ENCODE data around the gene SORCS2. TPM values are rescaled to one million over a fixed set of nuclear protein-coding genes. Genes with fewer than 3 reads are reported as not detected.

Gene SORCS2
- total RNA-seq, 4 donors from 2014 or later = 0.19 to 0.85 (median 0.66) TPM

- no peak for TF ChIP-seq CTCF (IDR thresholded peaks at IDR 0.05; ENCODE audit: low read depth)
Observed at GRCh38 chr4:7180938-7181337, 11.4 kb upstream of the SORCS2 start.

DNA sequence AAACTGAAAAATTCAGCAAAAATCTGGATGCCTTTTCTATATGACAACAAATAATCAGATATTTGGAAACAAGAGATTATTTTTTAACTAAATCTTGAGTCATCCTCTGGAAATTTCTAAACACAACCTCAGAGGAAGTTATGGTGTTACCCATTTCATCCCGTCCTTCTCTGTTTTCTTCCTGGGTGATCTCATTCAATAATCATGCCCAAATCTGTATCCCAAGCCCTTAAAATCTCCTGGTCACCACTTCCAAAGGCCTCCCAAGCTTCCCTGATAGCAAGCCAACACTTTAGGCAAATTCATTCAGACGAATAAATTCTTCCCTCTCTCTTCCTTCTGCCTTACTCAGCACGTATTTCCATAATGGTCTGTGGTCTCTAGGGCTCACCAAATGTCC, 9.7 kb upstream of the SORCS2 start:
- TF ChIP-seq CTCF (IDR thresholded peaks at IDR 0.05; ENCODE audit: low read depth) = no peak

GRCh38 chr4:7183161-7183560, 9.2 kb upstream of the SORCS2 start:
- TF ChIP-seq CTCF (IDR thresholded peaks at IDR 0.05; ENCODE audit: low read depth) = no peak

GRCh38 chr4:7183780-7184460, 8.4 kb upstream of the SORCS2 start:
- no peak for TF ChIP-seq CTCF (IDR thresholded peaks at IDR 0.05; ENCODE audit: low read depth)

GRCh38 chr4:7185487-7186030, 6.8 kb upstream of the SORCS2 start:
- no peak for TF ChIP-seq CTCF (IDR thresholded peaks at IDR 0.05; ENCODE audit: low read depth)

DNA sequence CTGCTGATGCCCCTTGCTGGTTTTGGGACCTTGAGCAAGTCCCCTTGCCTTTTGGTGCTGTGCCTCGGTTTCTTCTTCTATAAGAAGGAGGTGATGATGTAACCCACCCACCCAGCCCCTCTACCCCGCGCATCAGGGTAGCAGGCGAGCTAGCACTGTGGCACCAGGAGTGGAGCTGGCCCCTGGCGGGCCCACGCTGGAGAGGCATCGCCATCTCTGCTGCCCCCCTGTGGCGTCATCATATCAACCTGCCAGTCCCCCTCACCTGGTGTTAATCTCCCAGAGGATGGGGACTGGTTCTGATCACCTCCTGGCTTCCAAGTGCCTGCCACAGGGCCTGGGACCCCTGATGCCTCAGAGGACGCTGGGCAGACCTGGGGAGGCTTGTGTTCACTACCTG, 6.3 kb upstream of the SORCS2 start:
- TF ChIP-seq CTCF (IDR thresholded peaks at IDR 0.05; ENCODE audit: low read depth) = no peak

GRCh38 chr4:7186516-7187167, 5.7 kb upstream of the SORCS2 start:
- TF ChIP-seq CTCF (IDR thresholded peaks at IDR 0.05; ENCODE audit: low read depth) = no peak
